ENCODE results near the gene NOD1.
"Not testable (repeated sequence)": the region's sequence is repeated elsewhere in the genome, so short reads cannot be mapped to it uniquely, and the experiment has no call there.

Gene NOD1, protein sequence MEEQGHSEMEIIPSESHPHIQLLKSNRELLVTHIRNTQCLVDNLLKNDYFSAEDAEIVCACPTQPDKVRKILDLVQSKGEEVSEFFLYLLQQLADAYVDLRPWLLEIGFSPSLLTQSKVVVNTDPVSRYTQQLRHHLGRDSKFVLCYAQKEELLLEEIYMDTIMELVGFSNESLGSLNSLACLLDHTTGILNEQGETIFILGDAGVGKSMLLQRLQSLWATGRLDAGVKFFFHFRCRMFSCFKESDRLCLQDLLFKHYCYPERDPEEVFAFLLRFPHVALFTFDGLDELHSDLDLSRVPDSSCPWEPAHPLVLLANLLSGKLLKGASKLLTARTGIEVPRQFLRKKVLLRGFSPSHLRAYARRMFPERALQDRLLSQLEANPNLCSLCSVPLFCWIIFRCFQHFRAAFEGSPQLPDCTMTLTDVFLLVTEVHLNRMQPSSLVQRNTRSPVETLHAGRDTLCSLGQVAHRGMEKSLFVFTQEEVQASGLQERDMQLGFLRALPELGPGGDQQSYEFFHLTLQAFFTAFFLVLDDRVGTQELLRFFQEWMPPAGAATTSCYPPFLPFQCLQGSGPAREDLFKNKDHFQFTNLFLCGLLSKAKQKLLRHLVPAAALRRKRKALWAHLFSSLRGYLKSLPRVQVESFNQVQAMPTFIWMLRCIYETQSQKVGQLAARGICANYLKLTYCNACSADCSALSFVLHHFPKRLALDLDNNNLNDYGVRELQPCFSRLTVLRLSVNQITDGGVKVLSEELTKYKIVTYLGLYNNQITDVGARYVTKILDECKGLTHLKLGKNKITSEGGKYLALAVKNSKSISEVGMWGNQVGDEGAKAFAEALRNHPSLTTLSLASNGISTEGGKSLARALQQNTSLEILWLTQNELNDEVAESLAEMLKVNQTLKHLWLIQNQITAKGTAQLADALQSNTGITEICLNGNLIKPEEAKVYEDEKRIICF

DNA sequence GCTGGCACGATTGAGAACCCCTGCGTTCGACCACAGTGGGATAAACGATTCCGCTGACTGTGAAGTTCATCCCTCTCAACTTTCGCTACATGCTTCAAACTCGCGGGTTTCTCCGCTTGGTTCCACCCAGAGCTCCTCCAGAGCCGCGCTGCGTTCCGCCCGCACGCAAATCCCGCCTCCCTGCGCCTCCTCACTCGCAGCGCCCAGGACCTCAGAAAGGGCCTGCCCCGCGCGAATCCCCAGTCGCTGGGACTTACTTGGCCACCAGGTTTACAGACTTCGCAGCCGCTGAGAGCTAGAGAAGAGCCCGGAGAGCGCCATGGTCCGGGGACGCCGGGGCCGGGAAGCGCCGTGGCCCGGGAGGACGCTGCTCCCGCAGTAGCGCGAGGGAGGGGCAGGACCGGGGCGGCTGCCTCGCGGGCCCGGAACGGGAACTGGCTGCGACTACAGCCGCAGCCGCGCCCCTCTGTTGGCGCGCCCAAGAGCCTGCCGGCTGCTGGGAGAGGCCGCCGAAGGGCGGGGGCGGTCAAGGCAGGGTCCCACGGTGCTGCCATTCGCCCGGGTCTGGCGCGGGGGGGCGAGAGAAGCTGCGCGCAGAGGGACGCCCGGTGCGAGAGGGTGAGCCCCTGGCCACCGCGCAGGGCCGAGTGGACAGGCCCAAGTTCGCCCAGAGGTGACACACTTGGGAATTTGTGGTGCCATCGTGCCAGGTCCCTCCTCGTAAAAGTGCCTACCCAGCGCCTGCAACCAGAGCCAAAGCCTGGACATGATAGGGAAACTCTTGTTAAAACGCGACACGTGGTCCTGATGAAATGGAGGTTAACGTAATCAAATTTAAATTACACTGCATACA is at the start of gene NOD1:
Gene NOD1 (minus strand): TSS at position 436 of the 853 bp plus-strand sequence. CDS start 21,863 bp downstream, outside the sequence.
- DNase-seq, result peak; percentile 64

DNA sequence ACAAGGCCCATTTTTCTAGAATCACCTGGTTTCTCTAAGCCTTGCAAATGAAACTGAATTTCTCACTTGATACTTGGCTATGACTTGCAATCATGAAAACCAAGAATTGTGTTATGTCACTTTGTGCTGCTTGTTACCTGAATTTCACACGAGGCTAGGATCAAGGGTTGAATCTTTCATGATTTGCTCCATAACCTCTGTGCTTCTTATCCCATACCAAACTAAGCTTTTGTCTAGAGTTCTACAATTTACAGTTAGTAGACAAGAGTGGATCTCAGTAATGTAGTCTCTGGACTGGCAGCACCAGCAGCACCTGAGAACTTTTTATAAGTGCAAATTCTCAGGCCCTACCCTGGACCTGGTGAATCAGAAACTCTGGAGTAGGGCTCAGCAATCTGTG is 48.7 kb upstream of the NOD1 start:
- not testable (repeated sequence) for DNase-seq

DNA sequence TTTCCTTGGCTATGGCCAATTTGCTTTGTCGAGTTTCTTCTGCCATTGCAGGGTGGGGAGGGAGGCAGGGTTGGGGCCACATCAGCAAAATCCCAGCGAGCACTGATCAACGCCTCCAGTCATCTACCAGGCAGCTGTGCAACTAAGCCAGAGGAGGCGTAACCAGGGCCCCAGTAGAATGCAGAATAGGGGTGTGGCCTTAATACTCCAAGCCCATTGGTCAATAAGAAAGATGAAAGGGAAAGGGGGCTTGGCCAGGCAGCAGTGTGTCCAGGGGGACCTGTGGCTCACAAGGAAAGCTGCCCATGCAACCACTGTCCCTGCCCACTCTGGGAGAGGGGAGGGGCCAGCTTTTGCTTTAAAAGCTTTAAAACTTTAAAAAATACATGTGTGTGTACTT is 47.6 kb upstream of the NOD1 start:
- no peak for DNase-seq

DNA sequence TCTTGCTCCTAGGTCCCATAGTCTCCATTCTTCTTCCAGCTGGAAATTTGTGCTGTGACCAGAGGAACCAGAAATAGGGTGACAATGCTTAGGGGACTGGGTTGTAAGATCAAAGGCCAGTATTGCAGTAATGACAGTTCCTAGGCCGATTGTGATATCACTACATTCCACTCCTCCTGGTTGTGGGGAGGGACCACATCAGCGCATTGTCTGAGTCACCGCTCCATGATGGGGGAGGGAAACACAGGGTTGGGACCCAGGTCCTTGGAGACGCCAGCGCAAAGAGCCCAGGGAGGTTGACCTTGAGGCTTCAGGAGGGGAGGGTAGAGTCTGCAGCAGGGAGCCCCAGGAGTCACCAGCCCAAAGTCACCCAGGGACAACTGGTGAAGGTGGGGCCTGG is 46.8 kb upstream of the NOD1 start:
- DNase-seq, result no peak

DNA sequence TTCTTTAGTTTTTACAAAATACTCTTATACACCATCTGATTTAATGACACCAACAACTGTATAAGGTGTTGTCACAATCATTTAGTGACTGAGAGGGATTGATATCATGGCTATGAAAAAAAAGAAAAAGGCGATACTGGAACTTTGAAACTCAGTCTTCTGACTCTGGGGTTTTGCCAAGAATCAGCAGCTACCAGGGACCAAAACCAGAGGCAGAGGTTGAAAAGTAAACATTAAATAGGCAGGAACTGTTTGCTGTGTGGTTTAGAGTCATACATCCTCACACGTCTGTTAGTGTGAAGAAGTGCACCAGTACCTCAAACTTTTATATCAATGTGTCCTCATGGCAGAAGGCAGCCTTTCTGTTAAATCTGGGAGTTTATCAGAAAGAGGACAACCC is 46.0 kb upstream of the NOD1 start:
- no peak for DNase-seq

DNA sequence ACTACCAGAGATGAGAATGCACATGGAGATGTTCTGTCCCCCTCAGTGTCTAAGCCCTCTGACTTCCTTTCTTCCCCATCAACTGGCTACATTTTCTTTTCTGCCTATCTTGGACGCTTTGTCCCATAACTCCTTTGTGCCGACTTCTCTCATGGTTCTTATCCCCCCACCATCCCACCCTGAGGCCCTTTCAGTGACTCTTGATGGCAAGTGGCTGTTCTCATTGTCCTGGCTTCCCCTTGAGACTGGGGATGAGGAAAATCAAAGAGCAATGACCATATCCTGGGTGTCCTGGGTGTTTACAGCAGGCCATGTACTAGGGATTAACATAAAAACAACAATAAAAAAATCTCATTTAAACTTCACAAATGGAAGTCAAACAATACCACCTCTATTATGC is 44.9 kb upstream of the NOD1 start:
- DNase-seq, result no peak

DNA sequence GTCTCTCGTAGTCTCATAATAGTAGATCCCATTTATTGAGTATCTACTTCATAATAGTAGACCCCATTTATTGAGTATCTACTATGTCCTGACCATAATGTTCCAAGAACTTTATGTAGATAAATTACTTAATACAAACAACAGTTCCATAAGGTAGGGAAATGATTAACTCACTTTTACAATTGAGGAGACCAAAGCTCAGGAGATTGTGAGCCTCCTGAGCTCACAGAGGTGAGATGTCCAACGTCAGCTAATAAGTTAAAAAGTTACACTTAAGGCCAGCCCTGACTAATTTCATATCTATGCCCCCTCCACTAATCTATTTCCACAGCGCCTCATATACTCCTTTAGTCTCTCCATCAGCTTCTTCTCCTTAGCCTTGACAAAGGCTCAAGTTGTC is 43.6 kb upstream of the NOD1 start:
- no peak for DNase-seq

DNA sequence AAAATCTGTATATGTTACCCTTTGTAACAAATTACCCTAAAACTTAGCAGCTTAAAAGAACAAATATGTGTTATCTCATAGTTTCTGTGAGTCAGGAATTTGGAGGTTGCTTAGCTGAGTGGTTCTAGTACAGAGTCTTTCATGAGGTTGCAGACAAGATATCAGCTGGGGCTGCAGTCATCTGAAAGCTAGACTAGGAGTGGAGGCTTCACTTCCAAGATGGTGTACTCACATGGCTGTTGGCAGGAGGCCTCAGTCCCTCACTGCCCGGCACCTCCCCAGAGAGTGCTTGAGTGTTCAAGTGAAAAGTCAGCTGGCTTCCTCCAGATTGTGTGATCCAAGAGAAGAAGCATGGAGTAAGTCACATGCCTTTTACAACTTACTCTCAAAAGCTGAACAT is 42.9 kb upstream of the NOD1 start:
- no peak for DNase-seq

DNA sequence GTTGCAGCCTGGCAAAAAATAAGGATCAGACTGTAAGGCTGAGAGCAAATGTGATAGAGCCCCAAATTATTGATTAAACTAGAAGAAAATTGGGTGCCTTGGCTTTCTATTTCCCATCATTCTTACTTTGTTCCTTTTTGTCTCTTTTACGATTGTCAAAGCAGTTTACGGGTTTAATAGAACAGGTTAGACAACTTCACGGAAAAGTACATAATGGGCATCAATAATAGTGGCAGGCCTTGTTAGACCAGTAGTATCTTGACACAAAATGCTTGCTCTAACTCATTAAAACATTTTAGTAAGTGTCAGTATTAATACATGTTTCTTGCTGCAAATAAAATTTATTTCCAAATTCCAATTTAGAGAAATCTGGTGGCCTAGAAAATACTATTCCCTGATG is 40.5 kb upstream of the NOD1 start:
- DNase-seq, result no peak

DNA sequence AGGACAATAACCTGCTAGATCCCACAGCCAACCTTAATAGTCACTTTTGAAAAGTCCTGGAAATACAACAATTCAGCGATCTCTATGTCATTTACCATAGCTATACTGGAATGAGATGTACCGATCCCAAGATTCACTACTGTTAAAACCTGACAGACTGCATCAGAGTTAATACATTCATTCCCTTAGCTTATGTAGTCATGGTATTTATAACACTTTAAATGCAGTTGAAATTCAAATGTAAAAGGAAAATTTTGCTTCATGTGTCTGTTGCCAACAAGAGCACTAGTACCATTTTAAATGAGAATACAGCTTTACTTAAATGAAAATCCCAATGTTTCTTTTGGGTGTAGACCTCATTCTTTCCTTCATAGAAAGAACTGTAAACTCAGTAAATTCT is 37.2 kb upstream of the NOD1 start:
- DNase-seq, result no peak

DNA sequence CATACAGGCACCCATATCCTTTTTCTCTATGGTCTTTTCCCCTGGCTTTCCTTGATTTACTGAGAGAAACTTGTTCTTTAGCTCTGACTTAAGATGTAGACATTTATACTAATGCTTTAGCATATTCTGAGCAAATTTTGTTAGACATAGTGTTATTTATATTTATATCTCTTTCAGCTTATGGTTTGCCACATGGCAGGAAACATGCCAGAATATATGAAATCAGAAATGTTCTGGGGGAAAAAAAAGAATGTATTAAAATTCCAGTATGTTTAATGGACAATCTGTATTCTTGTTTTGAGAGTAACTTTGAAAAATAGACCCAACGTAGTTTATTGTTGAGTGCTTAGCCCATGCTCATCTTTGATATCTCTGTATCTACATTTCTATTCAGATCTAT is 36.2 kb upstream of the NOD1 start:
- no peak for DNase-seq

DNA sequence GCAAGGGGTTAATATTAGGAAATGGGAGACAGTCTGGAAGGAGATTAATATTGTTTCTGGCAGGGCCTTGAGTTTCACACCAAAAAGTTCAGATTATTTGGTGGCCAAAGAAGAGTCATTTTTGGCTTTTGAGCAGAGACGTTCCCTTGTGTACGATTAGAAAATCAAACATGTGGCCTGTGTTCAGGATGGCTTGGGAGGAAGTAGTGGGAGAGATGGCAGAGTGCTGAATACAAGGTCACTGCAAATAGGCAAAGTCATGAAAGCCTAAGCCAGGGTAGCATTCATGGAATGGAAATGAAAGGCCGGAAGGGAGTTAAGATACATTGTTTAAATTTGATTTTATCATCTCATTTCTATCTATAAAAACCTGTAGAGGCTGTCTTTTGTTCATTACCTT is 35.6 kb upstream of the NOD1 start:
- DNase-seq, result no peak

DNA sequence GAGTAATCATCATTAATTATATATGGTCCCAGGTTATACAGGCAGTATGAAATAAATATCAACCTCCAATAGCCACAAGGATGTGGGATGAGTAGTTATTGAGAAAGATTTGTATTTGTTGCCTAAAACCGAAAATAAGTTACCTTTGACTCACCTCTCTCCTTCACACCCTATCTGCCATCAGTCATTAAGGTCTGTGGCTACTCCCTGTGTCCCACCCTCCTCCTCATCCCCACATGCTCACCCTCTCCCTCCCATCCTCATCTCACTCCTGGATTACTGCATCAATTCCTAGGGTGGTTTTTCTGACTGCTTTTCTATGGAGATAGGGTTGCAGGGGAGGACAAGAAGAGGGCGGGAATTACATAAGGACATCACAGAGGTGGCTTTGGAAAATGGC is 35.2 kb upstream of the NOD1 start:
- DNase-seq, result no peak

DNA sequence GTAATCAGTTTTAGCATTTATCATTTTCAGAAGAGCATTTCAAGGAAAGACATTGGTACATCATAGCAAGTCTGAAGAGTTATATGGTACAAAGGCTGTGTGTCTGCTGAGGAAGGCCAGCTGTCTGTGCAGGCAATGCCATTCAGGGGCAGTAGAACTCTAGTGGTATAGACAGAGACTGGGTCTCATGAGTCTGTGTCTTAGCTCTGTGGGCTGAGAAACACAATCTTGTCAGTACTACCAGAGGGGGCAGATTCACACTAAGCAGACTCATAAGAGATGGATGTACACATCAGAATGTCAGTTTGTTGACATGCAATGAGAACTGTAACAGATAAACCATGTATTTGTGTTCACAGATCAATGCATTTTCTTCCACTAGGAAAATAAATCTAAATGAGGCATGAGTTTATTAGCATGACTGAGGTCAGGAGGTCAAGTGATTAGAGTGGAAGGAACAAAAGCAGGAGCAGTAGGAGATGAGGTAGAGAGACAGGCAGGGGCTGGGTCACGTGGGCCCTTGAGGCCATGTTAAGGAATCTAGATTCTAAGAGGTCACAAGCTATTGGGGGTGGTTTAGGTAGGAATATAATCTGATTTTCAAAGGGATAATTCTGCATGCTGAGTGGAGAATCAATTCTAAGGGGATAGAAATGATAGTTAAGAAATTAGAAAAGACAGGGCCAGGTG is 33.5 kb upstream of the NOD1 start:
- DNase-seq, result no peak

DNA sequence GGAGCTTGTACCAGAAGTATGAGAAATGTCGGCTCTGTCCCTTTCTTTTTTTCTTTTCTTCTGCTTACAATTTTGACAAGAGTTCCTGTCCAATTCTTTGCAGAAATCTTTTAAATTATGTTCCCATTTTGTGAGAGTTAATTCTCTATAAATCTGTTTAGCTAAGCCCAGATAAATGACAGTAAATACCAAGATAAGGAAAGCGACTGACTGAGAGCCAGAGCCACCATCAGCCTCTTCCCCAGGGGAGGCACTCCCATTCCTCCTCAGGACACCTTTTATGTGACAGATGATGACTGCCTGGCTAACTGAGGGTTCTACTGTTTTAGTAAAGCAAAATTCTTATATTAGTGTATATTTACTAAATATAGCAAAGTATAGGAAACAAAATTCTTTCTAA is 32.9 kb upstream of the NOD1 start:
- DNase-seq, result no peak

DNA sequence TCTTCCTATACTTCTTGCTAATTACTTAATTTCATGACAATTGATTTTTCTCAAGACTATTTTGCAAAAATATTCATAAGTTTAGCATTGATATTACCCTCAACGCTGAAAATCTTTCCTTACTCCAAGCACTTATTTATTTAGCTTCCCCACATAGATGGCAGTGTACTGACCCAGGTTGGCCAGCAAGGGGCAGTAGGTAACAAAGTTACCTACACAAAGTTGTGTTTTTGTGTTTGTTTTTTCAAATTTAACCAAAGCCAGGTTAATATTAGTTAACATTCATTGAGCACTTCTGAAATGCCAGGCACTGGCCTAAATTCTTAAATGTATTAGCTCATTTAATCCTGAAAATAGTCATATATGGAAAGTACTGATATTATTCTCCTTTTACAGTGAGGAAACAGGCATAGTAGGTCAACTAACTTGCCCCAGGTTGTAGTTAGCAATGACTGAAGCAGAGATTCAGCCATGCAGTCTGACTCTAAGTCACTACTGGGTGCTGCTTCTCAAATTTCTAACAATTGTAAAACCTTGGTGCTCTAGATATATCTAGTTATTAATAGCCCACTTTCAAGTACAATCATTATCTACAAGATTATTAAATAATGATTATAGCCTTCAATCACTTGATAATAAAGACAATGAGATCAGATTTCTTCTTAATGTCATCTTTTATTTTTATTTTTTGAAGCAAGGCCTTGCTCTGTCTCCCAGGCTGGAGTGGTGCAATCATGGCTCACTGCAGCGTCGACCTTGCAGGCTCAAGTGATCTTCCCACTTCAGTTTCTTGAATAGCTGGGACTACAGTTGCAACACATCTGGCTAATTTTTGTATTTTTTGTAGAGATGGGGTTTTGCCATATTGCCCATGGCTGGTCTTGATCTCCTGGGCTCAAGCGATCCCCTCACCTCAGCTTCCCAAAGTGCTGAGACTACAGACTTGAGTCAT is 31.8 kb upstream of the NOD1 start:
- DNase-seq, result no peak

DNA sequence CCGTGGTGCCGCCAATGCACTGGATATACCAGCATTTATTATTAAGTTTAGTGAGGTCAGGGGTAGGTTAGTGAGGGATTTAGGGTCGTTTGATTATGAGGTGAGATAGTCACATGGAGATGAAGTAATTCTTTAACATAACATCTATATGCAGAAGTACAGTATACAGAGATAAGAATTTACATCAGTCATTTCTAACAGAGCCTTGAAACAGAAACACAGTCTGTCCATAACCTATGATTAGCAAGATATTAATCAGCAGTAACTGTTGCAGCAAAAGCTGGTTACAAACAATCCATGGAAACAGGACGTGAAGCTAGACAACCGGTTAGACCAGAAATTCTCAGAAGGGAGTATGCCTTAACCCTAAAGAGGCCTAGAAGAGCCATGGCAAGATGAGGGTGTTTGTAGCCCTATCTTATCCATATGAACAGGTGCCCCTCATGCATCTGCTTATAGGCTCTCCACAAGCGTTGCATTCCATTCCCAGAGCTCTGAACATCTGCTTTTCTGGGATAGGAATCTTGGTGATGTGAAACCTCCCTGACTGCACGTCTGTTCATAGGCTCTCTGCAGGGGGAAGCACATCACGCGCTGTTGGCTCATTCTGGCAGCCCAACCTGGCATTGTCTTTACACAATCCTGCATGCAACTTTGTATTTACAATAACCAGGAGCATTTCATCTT is 30.7 kb upstream of the NOD1 start:
- DNase-seq, result not testable (repeated sequence)

DNA sequence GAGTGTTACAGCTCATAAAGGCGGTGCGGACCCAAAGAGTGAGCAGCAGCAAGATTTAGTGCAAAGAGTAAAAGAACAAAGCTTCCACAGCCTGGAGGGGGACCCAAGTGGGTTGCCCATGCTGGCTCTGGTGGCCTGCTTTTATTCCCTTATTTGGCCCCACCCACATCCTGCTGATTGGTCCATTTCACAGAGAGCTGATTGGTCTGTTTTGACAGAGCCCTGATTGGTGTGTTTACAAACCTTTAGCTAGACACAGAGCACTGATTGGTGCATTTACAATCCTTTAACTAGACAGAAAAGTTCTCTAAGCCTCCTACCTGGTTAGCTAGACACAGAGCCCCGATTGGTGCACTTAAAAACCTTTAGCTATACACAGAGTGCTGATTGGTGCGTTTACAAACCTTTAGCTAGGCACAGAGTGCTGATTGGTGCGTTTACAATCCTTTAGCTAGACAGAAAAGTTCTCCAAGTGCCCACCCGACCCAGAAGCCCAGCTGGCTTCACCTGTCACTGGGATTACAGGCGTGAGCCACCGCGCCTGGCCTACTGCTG is 28.8 kb upstream of the NOD1 start:
- DNase-seq, result not testable (repeated sequence)

DNA sequence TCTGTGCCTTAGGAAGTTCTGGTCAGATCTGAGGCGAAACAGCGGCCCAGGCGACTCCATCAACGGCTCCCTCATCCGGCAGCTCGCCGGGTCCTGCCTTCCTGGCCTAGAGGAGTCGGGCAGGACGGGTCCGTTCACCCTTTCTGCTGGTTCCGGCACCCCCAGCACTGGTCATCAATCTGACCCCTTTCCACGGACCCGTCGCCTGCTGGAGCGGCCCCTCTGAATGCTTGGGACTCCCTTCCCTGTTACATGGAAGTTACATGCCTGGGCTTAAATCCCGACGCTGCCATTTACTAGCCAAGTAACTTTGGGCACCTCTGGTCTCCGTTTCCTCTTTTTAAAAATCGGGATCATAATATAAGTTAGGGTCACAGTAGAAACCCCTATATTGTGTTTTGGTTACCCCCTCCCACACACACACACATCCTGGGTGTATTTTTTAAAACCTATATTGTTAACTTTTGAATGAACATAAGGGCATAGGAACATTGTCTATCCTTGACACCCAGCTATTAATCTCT is 26.7 kb upstream of the NOD1 start:
- no peak for DNase-seq
